Right lung (tissue), 5 donors: ENCODE data around the gene RUFY1. TPM values are rescaled to one million over a fixed set of nuclear protein-coding genes. Genes with fewer than 3 reads are reported as not detected.
A peak's percentile ranks its signal among the peaks of the same experiment; 100 is the strongest.

Source experiments
- DNase-seq, 2 donors: peaks; one replicate each; pipeline ENCODE4 v3.0.0-alpha.2; 2013
- polyA plus RNA-seq, 5 donors: library from polyadenylated mRNA; unstranded; fragments of 120-200 nt; gene quantifications; one replicate each; pipeline versions ENCODE4 v1.2.1 to v1.2.3, GENCODE V29; 2013; ENCODE audit warnings: inconsistent platforms in 1 of 5, low replicate concordance in 1 of 5; ENCODE audit not compliant: insufficient read length in 5 of 5, insufficient read depth in 1 of 5

Gene RUFY1
- polyA plus RNA-seq, 5 donors = 68.9 to 92.5 (median 77.2) TPM

DNA sequence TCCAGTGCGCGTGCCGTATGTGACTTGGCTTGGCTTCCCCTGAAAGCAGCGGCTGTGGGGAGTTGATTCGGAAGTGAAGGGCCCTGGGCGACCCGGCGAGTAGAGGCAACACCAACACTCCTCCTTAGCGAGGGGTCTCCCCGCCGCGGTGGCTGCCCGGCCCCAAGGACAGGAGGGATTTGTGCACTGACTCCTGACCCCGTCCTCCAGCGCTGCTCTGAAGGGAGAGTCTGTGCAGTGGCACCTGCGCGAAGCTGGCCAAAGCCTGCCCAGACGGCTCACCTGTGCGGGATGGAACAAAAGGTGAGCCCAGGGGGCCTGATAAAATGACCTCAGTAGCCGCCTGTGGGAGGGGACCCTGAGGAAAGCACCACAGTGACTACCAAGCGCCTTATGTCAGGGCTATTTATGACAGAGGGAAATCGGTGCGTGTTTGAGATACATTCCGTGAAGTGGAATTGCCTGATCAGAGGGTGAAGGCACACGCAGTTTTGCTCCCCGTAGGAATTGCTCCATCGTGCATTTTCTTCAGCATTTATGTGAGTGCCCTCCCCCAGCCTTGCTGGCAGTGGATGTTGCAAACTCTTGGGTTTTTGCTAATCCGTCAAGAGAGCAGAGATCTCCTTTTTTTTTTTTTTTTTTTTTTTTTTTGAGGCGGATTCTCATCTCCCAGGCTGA, 108.0 kb downstream of the RUFY1 start:
- peak in 1 of 2 donors; percentile 17 for DNase-seq

Other genes with a start within 250 kb of the RUFY1 start
- 10 to 100 TPM; 27.7 to 44.9 (median 31.5) TPM for gene ADAMTS2, start 205.1 kb upstream of the RUFY1 start, polyA plus RNA-seq
- gene HNRNPH1, start 73.1 kb downstream of the RUFY1 start, polyA plus RNA-seq = 1,000 to 10,000 TPM; 1,262 to 1,948 (median 1,836) TPM
- gene CBY3, start 130.5 kb downstream of the RUFY1 start, polyA plus RNA-seq = 1 to 10 TPM in 1 of 5 donors, under 1 TPM in 4; 0.28 to 1.1 (median 0.77) TPM
- gene CANX, start 148.4 kb downstream of the RUFY1 start, polyA plus RNA-seq = 100 to 1,000 TPM; 301 to 471 (median 437) TPM
- gene MAML1, start 182.3 kb downstream of the RUFY1 start, polyA plus RNA-seq = 10 to 100 TPM; 39.2 to 46.4 (median 43.1) TPM
- 10 to 100 TPM in 1 of 5 donors, 1 to 10 TPM in 4; 3.0 to 10.5 (median 4.4) TPM for gene LTC4S, start 243.4 kb downstream of the RUFY1 start, polyA plus RNA-seq